HG03095 (cell line): ENCODE data around the gene NIP7.
"Not testable (repeated sequence)": the region's sequence is repeated elsewhere in the genome, so short reads cannot be mapped to it uniquely, and the experiment has no call there.

Source experiments
- ATAC-seq: cut with Tn5 transposase; IDR thresholded peaks from one replicate; pipeline ENCODE4 v1.9.1; 2021; ENCODE audit warnings: moderate library complexity; ENCODE audit not compliant: unreplicated experiment

Gene NIP7

GRCh38 chr16:69339289-69340094 is at the start of gene NIP7, which contains the start of gene COG8:
Gene NIP7, plus strand, starts transcription at chr16:69339772. Its CDS starts 58 bp downstream, at chr16:69339830.
Gene COG8, minus strand, starts transcription at chr16:69339564. Its CDS starts 12 bp downstream, at chr16:69339552.
- ATAC-seq: peak; percentile 81

- not testable (repeated sequence) for ATAC-seq
Measured at GRCh38 chr16:69291657-69292056, 47.9 kb upstream of the NIP7 start.

- ATAC-seq: no peak
Measured at GRCh38 chr16:69293401-69293800, 46.2 kb upstream of the NIP7 start.

- no peak for ATAC-seq
Measured at GRCh38 chr16:69294051-69294450, 45.5 kb upstream of the NIP7 start.

GRCh38 chr16:69296771-69297170 is 42.8 kb upstream of the NIP7 start:
- not testable (repeated sequence) for ATAC-seq

- ATAC-seq: no peak
Measured at GRCh38 chr16:69298261-69298660, 41.3 kb upstream of the NIP7 start.

GRCh38 chr16:69301187-69301586 is 38.4 kb upstream of the NIP7 start:
- ATAC-seq: no peak

GRCh38 chr16:69301861-69302260 is 37.7 kb upstream of the NIP7 start:
- no peak for ATAC-seq

- no peak for ATAC-seq
Measured at GRCh38 chr16:69302301-69302700, 37.3 kb upstream of the NIP7 start.

- ATAC-seq: no peak
Measured at GRCh38 chr16:69306031-69306430, 33.5 kb upstream of the NIP7 start.

- ATAC-seq: no peak
Measured at GRCh38 chr16:69307091-69307490, 32.5 kb upstream of the NIP7 start.

GRCh38 chr16:69307856-69308255 is 31.7 kb upstream of the NIP7 start:
- no peak for ATAC-seq

- no peak for ATAC-seq
Measured at GRCh38 chr16:69309316-69309715, 30.3 kb upstream of the NIP7 start.

GRCh38 chr16:69310653-69311532 is 28.7 kb upstream of the NIP7 start, which contains the start of gene VPS4A:
Gene VPS4A, plus strand, starts transcription at chr16:69311350. Its CDS starts 162 bp downstream, at chr16:69311512.
- ATAC-seq: peak; percentile 91

GRCh38 chr16:69311533-69312387 is 27.8 kb upstream of the NIP7 start:
- peak; percentile 36 for ATAC-seq

- ATAC-seq: no peak
Measured at GRCh38 chr16:69313469-69313868, 26.1 kb upstream of the NIP7 start.

- no peak for ATAC-seq
Measured at GRCh38 chr16:69314534-69314933, 25.0 kb upstream of the NIP7 start.

- no peak for ATAC-seq
Measured at GRCh38 chr16:69315486-69316311, 23.9 kb upstream of the NIP7 start.

GRCh38 chr16:69316595-69317034 is 23.0 kb upstream of the NIP7 start:
- no peak for ATAC-seq
